ENCODE results near the gene PIBF1.
A peak's percentile ranks its signal among the peaks of the same experiment; 100 is the strongest.
"Not testable (repeated sequence)": the region's sequence is repeated elsewhere in the genome, so short reads cannot be mapped to it uniquely, and the experiment has no call there.

Gene PIBF1

GRCh38 chr13:72908416-72908815 lies 126.5 kb downstream of the PIBF1 start:
- DNase-seq (ENCODE audit: low spot score): no peak

GRCh38 chr13:72911981-72912380 lies 130.0 kb downstream of the PIBF1 start:
- DNase-seq (ENCODE audit: low spot score): no peak

- no peak for DNase-seq (ENCODE audit: low spot score)
Measured at GRCh38 chr13:72920097-72920496, 138.2 kb downstream of the PIBF1 start.

- DNase-seq (ENCODE audit: low spot score): no peak
Measured at GRCh38 chr13:72931311-72931710, 149.4 kb downstream of the PIBF1 start.

GRCh38 chr13:72932250-72932649 lies 150.3 kb downstream of the PIBF1 start:
- no peak for DNase-seq (ENCODE audit: low spot score)

- not testable (repeated sequence) for DNase-seq (ENCODE audit: low spot score)
Measured at GRCh38 chr13:72946267-72946666, 164.3 kb downstream of the PIBF1 start.

GRCh38 chr13:72952529-72953141 lies 170.7 kb downstream of the PIBF1 start:
- DNase-seq (ENCODE audit: low spot score): peak; percentile 16

- no peak for DNase-seq (ENCODE audit: low spot score)
Measured at GRCh38 chr13:72953391-72953965, 171.5 kb downstream of the PIBF1 start.

GRCh38 chr13:72959643-72960042 lies 177.7 kb downstream of the PIBF1 start:
- DNase-seq (ENCODE audit: low spot score): no peak

- DNase-seq (ENCODE audit: low spot score): no peak
Measured at GRCh38 chr13:72960114-72960513, 178.2 kb downstream of the PIBF1 start.

GRCh38 chr13:72960541-72960940 lies 178.6 kb downstream of the PIBF1 start:
- no peak for DNase-seq (ENCODE audit: low spot score)

- DNase-seq (ENCODE audit: low spot score): peak; percentile 19
Measured at GRCh38 chr13:72963762-72964161, 181.8 kb downstream of the PIBF1 start.

- DNase-seq (ENCODE audit: low spot score): no peak
Measured at GRCh38 chr13:72970301-72970880, 188.5 kb downstream of the PIBF1 start.

GRCh38 chr13:72970956-72971355 lies 189.0 kb downstream of the PIBF1 start:
- no peak for DNase-seq (ENCODE audit: low spot score)

- DNase-seq (ENCODE audit: low spot score): no peak
Measured at GRCh38 chr13:72973234-72973633, 191.3 kb downstream of the PIBF1 start.

GRCh38 chr13:72983085-72983768 lies 201.3 kb downstream of the PIBF1 start:
- no peak for DNase-seq (ENCODE audit: low spot score)

- DNase-seq (ENCODE audit: low spot score): no peak
Measured at GRCh38 chr13:72985610-72986009, 203.7 kb downstream of the PIBF1 start.

GRCh38 chr13:72986197-72986596 lies 204.3 kb downstream of the PIBF1 start:
- DNase-seq (ENCODE audit: low spot score): no peak

- DNase-seq (ENCODE audit: low spot score): no peak
Measured at GRCh38 chr13:72990953-72991352, 209.0 kb downstream of the PIBF1 start.

GRCh38 chr13:72998012-72998411 lies 216.1 kb downstream of the PIBF1 start:
- no peak for DNase-seq (ENCODE audit: low spot score)

GRCh38 chr13:73000027-73000674 lies 218.2 kb downstream of the PIBF1 start:
- peak; percentile 19 for DNase-seq (ENCODE audit: low spot score)

- no peak for DNase-seq (ENCODE audit: low spot score)
Measured at GRCh38 chr13:73001971-73002370, 220.0 kb downstream of the PIBF1 start.

GRCh38 chr13:73011751-73012150 lies 229.8 kb downstream of the PIBF1 start:
- DNase-seq (ENCODE audit: low spot score): no peak

Data from NAMALWA (cell line).